ACHN (cell line): Measurements from ENCODE around the gene IER5.
A peak's percentile ranks its signal among the peaks of the same experiment; 100 is the strongest.

Source experiments
- DNase-seq: peaks from one replicate; pipeline ENCODE4 v3.0.0-alpha.2; 2015
- in situ Hi-C: cut with HindIII; loops from 2 replicates; pipeline ENCODE4 v1.10.0; 2017; ENCODE audit warnings: low sequenced_read_pairs, low pct_ligation_motif_present, low pct_unique_long_range_greater_than_20kb

Gene IER5

GRCh38 chr1:181126871-181127587 lies 38.5 kb downstream of the IER5 start:
- DNase-seq = no peak

GRCh38 chr1:181127898-181128453 lies 39.5 kb downstream of the IER5 start:
- peak; percentile 35 for DNase-seq
- in situ Hi-C loops = no loop called here

More at GRCh38 chr1:181126871-181127587, 38.5 kb downstream of the IER5 start:
- in situ Hi-C loops = no loop called here

GRCh38 chr1:181128592-181129497 lies 40.3 kb downstream of the IER5 start:
- in situ Hi-C loops = no loop called here
- no peak for DNase-seq

GRCh38 chr1:181129771-181130606 lies 41.5 kb downstream of the IER5 start:
- in situ Hi-C loops = no loop called here
- DNase-seq = no peak

GRCh38 chr1:181131255-181131941 lies 42.9 kb downstream of the IER5 start:
- DNase-seq = no peak
- in situ Hi-C loops = no loop called here

- DNase-seq = no peak
- in situ Hi-C loops = no loop called here
These were observed 45.0 kb downstream of the IER5 start for GRCh38 chr1:181133441-181133951.

- no peak for DNase-seq
- in situ Hi-C loops = no loop called here
These were observed 45.5 kb downstream of the IER5 start for GRCh38 chr1:181133969-181134418.

GRCh38 chr1:181134543-181135436 lies 46.3 kb downstream of the IER5 start:
- peak; percentile 76 for DNase-seq
- in situ Hi-C loops = no loop called here

GRCh38 chr1:181135437-181135731 lies 46.9 kb downstream of the IER5 start:
- peak; percentile 53 for DNase-seq
- in situ Hi-C loops = no loop called here

- in situ Hi-C loops = no loop called here
- peak; percentile 86 for DNase-seq
These were observed 47.6 kb downstream of the IER5 start for GRCh38 chr1:181135815-181136737.

GRCh38 chr1:181136738-181137122 lies 48.2 kb downstream of the IER5 start:
- in situ Hi-C loops = no loop called here
- DNase-seq = no peak

- in situ Hi-C loops = no loop called here
- DNase-seq = no peak
These were observed 48.8 kb downstream of the IER5 start for GRCh38 chr1:181137217-181137743.

GRCh38 chr1:181139631-181140061 lies 51.1 kb downstream of the IER5 start:
- in situ Hi-C loops = no loop called here
- no peak for DNase-seq

- no peak for DNase-seq
- in situ Hi-C loops = no loop called here
These were observed 51.9 kb downstream of the IER5 start for GRCh38 chr1:181140398-181140797.

- in situ Hi-C loops = no loop called here
These were observed 52.4 kb downstream of the IER5 start for GRCh38 chr1:181140891-181141290.

GRCh38 chr1:181141431-181141910 lies 53.0 kb downstream of the IER5 start:
- DNase-seq = no peak
- in situ Hi-C loops = no loop called here

More at GRCh38 chr1:181140891-181141290, 52.4 kb downstream of the IER5 start:
- no peak for DNase-seq
